ENCODE measurements around the gene HSPA12A.

HSPA12A gene

GRCh38 chr10:116683821-116684220, 58.5 kb downstream of the HSPA12A start:
- TF ChIP-seq SUZ12 (IDR thresholded peaks at IDR 0.05; ENCODE audit: extremely low read depth, insufficient read depth, insufficient read length) (no peak), ZNF274 (IDR thresholded peaks at IDR 0.05; ENCODE audit: low read depth, low read length) (no peak), YY1 (IDR thresholded peaks at IDR 0.05; ENCODE audit: insufficient read depth, insufficient read length) (no peak)
- H3K27me3 ChIP-seq (ENCODE audit: insufficient read depth, insufficient read length), result no peaks in the 10 kb centered on the region
- H3K4me3 ChIP-seq (ENCODE audit: insufficient read length, low read depth), result no peak overlapping the region
- H3K9ac ChIP-seq (ENCODE audit: insufficient read length, low read depth), result no peak overlapping the region
- DNase-seq (ENCODE audit: low read depth, low spot score), result no peak
- peaks cover 10% of the 10 kb centered on the region for H3K36me3 ChIP-seq (ENCODE audit: insufficient read depth, insufficient read length, low read length)
- peaks cover 2% of the 10 kb centered on the region for H3K4me1 ChIP-seq (ENCODE audit: insufficient read depth, insufficient read length)
- no peaks in the 10 kb centered on the region for H3K9me3 ChIP-seq (ENCODE audit: insufficient read depth, low read length)

- H3K27me3 ChIP-seq (ENCODE audit: insufficient read depth, insufficient read length), result no peaks in the 10 kb centered on the region
- H3K4me1 ChIP-seq (ENCODE audit: insufficient read depth, insufficient read length), result peaks cover 2% of the 10 kb centered on the region
- no peak overlapping the region for H3K4me3 ChIP-seq (ENCODE audit: insufficient read length, low read depth)
- DNase-seq (ENCODE audit: low read depth, low spot score), result no peak
- no peak for TF ChIP-seq SUZ12 (IDR thresholded peaks at IDR 0.05; ENCODE audit: extremely low read depth, insufficient read depth, insufficient read length)
- TF ChIP-seq YY1 (IDR thresholded peaks at IDR 0.05; ENCODE audit: insufficient read depth, insufficient read length), result no peak
- no peak for TF ChIP-seq ZNF274 (IDR thresholded peaks at IDR 0.05; ENCODE audit: low read depth, low read length)
- no peaks in the 10 kb centered on the region for H3K9me3 ChIP-seq (ENCODE audit: insufficient read depth, low read length)
- no peak overlapping the region for H3K9ac ChIP-seq (ENCODE audit: insufficient read length, low read depth)
- H3K36me3 ChIP-seq (ENCODE audit: insufficient read depth, insufficient read length, low read length), result peaks cover 10% of the 10 kb centered on the region
These were observed 59.2 kb downstream of the HSPA12A start for GRCh38 chr10:116683166-116683565.

- DNase-seq (ENCODE audit: low read depth, low spot score), result no peak
- H3K4me1 ChIP-seq (ENCODE audit: insufficient read depth, insufficient read length), result no peaks in the 10 kb centered on the region
- no peak overlapping the region for H3K4me3 ChIP-seq (ENCODE audit: insufficient read length, low read depth)
- no peak overlapping the region for H3K9ac ChIP-seq (ENCODE audit: insufficient read length, low read depth)
- H3K36me3 ChIP-seq (ENCODE audit: insufficient read depth, insufficient read length, low read length), result peaks cover 18% of the 10 kb centered on the region
- no peak for TF ChIP-seq ZNF274 (IDR thresholded peaks at IDR 0.05; ENCODE audit: low read depth, low read length)
- TF ChIP-seq SUZ12 (IDR thresholded peaks at IDR 0.05; ENCODE audit: extremely low read depth, insufficient read depth, insufficient read length), result no peak
- TF ChIP-seq YY1 (IDR thresholded peaks at IDR 0.05; ENCODE audit: insufficient read depth, insufficient read length), result no peak
- H3K27me3 ChIP-seq (ENCODE audit: insufficient read depth, insufficient read length), result no peaks in the 10 kb centered on the region
- H3K9me3 ChIP-seq (ENCODE audit: insufficient read depth, low read length), result no peaks in the 10 kb centered on the region
These were observed 63.0 kb downstream of the HSPA12A start for GRCh38 chr10:116679351-116679750.

- Histone ChIP-seq H3K9me3 (ENCODE audit: insufficient read depth, low read length) (no peaks in the 10 kb centered on the region), H3K27me3 (ENCODE audit: insufficient read depth, insufficient read length) (no peaks in the 10 kb centered on the region), H3K36me3 (ENCODE audit: insufficient read depth, insufficient read length, low read length) (peaks cover 22% of the 10 kb centered on the region), H3K4me3 (ENCODE audit: insufficient read length, low read depth) (no peak overlapping the region), H3K4me1 (ENCODE audit: insufficient read depth, insufficient read length) (no peaks in the 10 kb centered on the region), H3K9ac (ENCODE audit: insufficient read length, low read depth) (no peak overlapping the region)
- TF ChIP-seq YY1 (IDR thresholded peaks at IDR 0.05; ENCODE audit: insufficient read depth, insufficient read length) (no peak), ZNF274 (IDR thresholded peaks at IDR 0.05; ENCODE audit: low read depth, low read length) (no peak), SUZ12 (IDR thresholded peaks at IDR 0.05; ENCODE audit: extremely low read depth, insufficient read depth, insufficient read length) (no peak)
- no peak for DNase-seq (ENCODE audit: low read depth, low spot score)
These were observed 65.7 kb downstream of the HSPA12A start for GRCh38 chr10:116676633-116677032.

- TF ChIP-seq YY1 (IDR thresholded peaks at IDR 0.05; ENCODE audit: insufficient read depth, insufficient read length) (no peak), ZNF274 (IDR thresholded peaks at IDR 0.05; ENCODE audit: low read depth, low read length) (no peak), SUZ12 (IDR thresholded peaks at IDR 0.05; ENCODE audit: extremely low read depth, insufficient read depth, insufficient read length) (no peak)
- Histone ChIP-seq H3K9me3 (ENCODE audit: insufficient read depth, low read length) (no peaks in the 10 kb centered on the region), H3K4me3 (ENCODE audit: insufficient read length, low read depth) (no peak overlapping the region), H3K4me1 (ENCODE audit: insufficient read depth, insufficient read length) (no peaks in the 10 kb centered on the region), H3K36me3 (ENCODE audit: insufficient read depth, insufficient read length, low read length) (peaks cover 19% of the 10 kb centered on the region), H3K27me3 (ENCODE audit: insufficient read depth, insufficient read length) (no peaks in the 10 kb centered on the region), H3K9ac (ENCODE audit: insufficient read length, low read depth) (no peak overlapping the region)
- no peak for DNase-seq (ENCODE audit: low read depth, low spot score)
These were observed 66.2 kb downstream of the HSPA12A start for GRCh38 chr10:116676118-116676517.

GRCh38 chr10:116674901-116675423, 67.4 kb downstream of the HSPA12A start:
- H3K9me3 ChIP-seq (ENCODE audit: insufficient read depth, low read length), result no peaks in the 10 kb centered on the region
- no peak overlapping the region for H3K9ac ChIP-seq (ENCODE audit: insufficient read length, low read depth)
- H3K27me3 ChIP-seq (ENCODE audit: insufficient read depth, insufficient read length), result no peaks in the 10 kb centered on the region
- DNase-seq (ENCODE audit: low read depth, low spot score), result no peak
- TF ChIP-seq ZNF274 (IDR thresholded peaks at IDR 0.05; ENCODE audit: low read depth, low read length) (no peak), SUZ12 (IDR thresholded peaks at IDR 0.05; ENCODE audit: extremely low read depth, insufficient read depth, insufficient read length) (no peak), YY1 (IDR thresholded peaks at IDR 0.05; ENCODE audit: insufficient read depth, insufficient read length) (no peak)
- no peaks in the 10 kb centered on the region for H3K4me1 ChIP-seq (ENCODE audit: insufficient read depth, insufficient read length)
- peaks cover 16% of the 10 kb centered on the region for H3K36me3 ChIP-seq (ENCODE audit: insufficient read depth, insufficient read length, low read length)
- no peak overlapping the region for H3K4me3 ChIP-seq (ENCODE audit: insufficient read length, low read depth)

GRCh38 chr10:116673866-116674265, 68.5 kb downstream of the HSPA12A start:
- no peaks in the 10 kb centered on the region for H3K4me1 ChIP-seq (ENCODE audit: insufficient read depth, insufficient read length)
- TF ChIP-seq SUZ12 (IDR thresholded peaks at IDR 0.05; ENCODE audit: extremely low read depth, insufficient read depth, insufficient read length) (no peak), ZNF274 (IDR thresholded peaks at IDR 0.05; ENCODE audit: low read depth, low read length) (no peak), YY1 (IDR thresholded peaks at IDR 0.05; ENCODE audit: insufficient read depth, insufficient read length) (no peak)
- no peaks in the 10 kb centered on the region for H3K27me3 ChIP-seq (ENCODE audit: insufficient read depth, insufficient read length)

More at GRCh38 chr10:116673866-116674265, 68.5 kb downstream of the HSPA12A start:
- Histone ChIP-seq H3K36me3 (ENCODE audit: insufficient read depth, insufficient read length, low read length) (peaks cover 12% of the 10 kb centered on the region), H3K9ac (ENCODE audit: insufficient read length, low read depth) (no peak overlapping the region), H3K4me3 (ENCODE audit: insufficient read length, low read depth) (no peak overlapping the region), H3K9me3 (ENCODE audit: insufficient read depth, low read length) (no peaks in the 10 kb centered on the region)
- no peak for DNase-seq (ENCODE audit: low read depth, low spot score)

All from NT2/D1 (cell line).